ENCODE results near the gene BHLHE41. TPM values are rescaled to one million over a fixed set of nuclear protein-coding genes. Genes with fewer than 3 reads are reported as not detected.
A peak's percentile ranks its signal among the peaks of the same experiment; 100 is the strongest.

Gene BHLHE41
- total and polyA plus RNA-seq, 9 of the 15 experiments (the other 6 are each of a cell fraction or from before 2014, with no cell fraction given) = not detected

- TF ChIP-seq KAT2B (IDR thresholded peaks at IDR 0.05; ENCODE audit: low read depth, low read length) (no peak), TAF1 (IDR thresholded peaks at IDR 0.05; ENCODE audit: control insufficient read depth, extremely low read depth, insufficient read depth, low read length, severe bottlenecking) (peak; percentile 27), ZBTB12 (CRISPR knock-in tag; IDR thresholded peaks at IDR 0.05) (no peak), ESRRB (CRISPR knock-in tag; IDR thresholded peaks at IDR 0.05; ENCODE audit: borderline replicate concordance) (no peak), ILK (tag; IDR thresholded peaks at IDR 0.05; ENCODE audit: borderline replicate concordance, low read depth) (no peak), KAT8 (IDR thresholded peaks at IDR 0.05; ENCODE audit: low read depth) (no peak), DLX4 (CRISPR knock-in tag; IDR thresholded peaks at IDR 0.05) (no peak), POLR2AphosphoS5 (IDR thresholded peaks at IDR 0.05; ENCODE audit: control insufficient read depth, insufficient read depth, low read depth, low read length) (no peak), ELF2 (CRISPR knock-in tag; IDR thresholded peaks at IDR 0.05) (no peak), ZNF436 (CRISPR knock-in tag; IDR thresholded peaks at IDR 0.05) (no peak)
- TF ChIP-seq, protein P1, sequence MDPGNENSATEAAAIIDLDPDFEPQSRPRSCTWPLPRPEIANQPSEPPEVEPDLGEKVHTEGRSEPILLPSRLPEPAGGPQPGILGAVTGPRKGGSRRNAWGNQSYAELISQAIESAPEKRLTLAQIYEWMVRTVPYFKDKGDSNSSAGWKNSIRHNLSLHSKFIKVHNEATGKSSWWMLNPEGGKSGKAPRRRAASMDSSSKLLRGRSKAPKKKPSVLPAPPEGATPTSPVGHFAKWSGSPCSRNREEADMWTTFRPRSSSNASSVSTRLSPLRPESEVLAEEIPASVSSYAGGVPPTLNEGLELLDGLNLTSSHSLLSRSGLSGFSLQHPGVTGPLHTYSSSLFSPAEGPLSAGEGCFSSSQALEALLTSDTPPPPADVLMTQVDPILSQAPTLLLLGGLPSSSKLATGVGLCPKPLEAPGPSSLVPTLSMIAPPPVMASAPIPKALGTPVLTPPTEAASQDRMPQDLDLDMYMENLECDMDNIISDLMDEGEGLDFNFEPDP (CRISPR knock-in tag; IDR thresholded peaks at IDR 0.05) = no peak
- TF ChIP-seq, protein P2, sequence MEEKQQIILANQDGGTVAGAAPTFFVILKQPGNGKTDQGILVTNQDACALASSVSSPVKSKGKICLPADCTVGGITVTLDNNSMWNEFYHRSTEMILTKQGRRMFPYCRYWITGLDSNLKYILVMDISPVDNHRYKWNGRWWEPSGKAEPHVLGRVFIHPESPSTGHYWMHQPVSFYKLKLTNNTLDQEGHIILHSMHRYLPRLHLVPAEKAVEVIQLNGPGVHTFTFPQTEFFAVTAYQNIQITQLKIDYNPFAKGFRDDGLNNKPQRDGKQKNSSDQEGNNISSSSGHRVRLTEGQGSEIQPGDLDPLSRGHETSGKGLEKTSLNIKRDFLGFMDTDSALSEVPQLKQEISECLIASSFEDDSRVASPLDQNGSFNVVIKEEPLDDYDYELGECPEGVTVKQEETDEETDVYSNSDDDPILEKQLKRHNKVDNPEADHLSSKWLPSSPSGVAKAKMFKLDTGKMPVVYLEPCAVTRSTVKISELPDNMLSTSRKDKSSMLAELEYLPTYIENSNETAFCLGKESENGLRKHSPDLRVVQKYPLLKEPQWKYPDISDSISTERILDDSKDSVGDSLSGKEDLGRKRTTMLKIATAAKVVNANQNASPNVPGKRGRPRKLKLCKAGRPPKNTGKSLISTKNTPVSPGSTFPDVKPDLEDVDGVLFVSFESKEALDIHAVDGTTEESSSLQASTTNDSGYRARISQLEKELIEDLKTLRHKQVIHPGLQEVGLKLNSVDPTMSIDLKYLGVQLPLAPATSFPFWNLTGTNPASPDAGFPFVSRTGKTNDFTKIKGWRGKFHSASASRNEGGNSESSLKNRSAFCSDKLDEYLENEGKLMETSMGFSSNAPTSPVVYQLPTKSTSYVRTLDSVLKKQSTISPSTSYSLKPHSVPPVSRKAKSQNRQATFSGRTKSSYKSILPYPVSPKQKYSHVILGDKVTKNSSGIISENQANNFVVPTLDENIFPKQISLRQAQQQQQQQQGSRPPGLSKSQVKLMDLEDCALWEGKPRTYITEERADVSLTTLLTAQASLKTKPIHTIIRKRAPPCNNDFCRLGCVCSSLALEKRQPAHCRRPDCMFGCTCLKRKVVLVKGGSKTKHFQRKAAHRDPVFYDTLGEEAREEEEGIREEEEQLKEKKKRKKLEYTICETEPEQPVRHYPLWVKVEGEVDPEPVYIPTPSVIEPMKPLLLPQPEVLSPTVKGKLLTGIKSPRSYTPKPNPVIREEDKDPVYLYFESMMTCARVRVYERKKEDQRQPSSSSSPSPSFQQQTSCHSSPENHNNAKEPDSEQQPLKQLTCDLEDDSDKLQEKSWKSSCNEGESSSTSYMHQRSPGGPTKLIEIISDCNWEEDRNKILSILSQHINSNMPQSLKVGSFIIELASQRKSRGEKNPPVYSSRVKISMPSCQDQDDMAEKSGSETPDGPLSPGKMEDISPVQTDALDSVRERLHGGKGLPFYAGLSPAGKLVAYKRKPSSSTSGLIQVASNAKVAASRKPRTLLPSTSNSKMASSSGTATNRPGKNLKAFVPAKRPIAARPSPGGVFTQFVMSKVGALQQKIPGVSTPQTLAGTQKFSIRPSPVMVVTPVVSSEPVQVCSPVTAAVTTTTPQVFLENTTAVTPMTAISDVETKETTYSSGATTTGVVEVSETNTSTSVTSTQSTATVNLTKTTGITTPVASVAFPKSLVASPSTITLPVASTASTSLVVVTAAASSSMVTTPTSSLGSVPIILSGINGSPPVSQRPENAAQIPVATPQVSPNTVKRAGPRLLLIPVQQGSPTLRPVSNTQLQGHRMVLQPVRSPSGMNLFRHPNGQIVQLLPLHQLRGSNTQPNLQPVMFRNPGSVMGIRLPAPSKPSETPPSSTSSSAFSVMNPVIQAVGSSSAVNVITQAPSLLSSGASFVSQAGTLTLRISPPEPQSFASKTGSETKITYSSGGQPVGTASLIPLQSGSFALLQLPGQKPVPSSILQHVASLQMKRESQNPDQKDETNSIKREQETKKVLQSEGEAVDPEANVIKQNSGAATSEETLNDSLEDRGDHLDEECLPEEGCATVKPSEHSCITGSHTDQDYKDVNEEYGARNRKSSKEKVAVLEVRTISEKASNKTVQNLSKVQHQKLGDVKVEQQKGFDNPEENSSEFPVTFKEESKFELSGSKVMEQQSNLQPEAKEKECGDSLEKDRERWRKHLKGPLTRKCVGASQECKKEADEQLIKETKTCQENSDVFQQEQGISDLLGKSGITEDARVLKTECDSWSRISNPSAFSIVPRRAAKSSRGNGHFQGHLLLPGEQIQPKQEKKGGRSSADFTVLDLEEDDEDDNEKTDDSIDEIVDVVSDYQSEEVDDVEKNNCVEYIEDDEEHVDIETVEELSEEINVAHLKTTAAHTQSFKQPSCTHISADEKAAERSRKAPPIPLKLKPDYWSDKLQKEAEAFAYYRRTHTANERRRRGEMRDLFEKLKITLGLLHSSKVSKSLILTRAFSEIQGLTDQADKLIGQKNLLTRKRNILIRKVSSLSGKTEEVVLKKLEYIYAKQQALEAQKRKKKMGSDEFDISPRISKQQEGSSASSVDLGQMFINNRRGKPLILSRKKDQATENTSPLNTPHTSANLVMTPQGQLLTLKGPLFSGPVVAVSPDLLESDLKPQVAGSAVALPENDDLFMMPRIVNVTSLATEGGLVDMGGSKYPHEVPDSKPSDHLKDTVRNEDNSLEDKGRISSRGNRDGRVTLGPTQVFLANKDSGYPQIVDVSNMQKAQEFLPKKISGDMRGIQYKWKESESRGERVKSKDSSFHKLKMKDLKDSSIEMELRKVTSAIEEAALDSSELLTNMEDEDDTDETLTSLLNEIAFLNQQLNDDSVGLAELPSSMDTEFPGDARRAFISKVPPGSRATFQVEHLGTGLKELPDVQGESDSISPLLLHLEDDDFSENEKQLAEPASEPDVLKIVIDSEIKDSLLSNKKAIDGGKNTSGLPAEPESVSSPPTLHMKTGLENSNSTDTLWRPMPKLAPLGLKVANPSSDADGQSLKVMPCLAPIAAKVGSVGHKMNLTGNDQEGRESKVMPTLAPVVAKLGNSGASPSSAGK (IDR thresholded peaks at IDR 0.05) = peak; percentile 90
These were observed 10.8 kb downstream of the BHLHE41 start (continued) for GRCh38 chr12:26113853-26114719.

All from K562 (cell line).